ENCODE data around the gene SZT2.

DNA sequence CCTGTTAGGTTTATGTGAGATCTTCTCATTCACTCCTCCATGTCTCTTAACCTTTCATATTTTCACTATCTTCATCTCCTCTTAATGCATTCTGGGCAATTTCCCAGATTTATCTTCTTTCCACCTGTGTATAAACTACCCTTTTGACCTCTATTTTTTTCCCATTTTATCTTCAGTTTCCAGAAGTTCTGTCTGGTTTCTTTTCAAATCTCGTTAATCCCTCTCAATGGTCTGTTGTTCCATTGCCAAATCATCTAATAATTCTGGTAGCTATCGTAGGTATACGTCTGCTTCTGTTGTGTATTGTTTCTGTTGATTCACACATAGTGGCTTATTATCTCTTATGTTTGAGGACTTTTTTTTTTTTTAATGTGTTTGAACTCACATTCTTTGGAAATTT is 89.7 kb downstream of the SZT2 start:
- TF ChIP-seq POLR2A (IDR thresholded peaks at IDR 0.05; ENCODE audit: low read depth, low read length) (no peak), CHD1 (IDR thresholded peaks at IDR 0.05; ENCODE audit: low read depth, low read length) (no peak), RAD21 (IDR thresholded peaks at IDR 0.05; ENCODE audit: low read length) (no peak), SMC3 (IDR thresholded peaks at IDR 0.05; ENCODE audit: low read depth, low read length) (no peak), MXI1 (IDR thresholded peaks at IDR 0.05; ENCODE audit: borderline replicate concordance, low read depth, low read length) (no peak), MAFK (IDR thresholded peaks at IDR 0.05; ENCODE audit: low read depth, low read length) (no peak)
- TF ChIP-seq, protein P1, sequence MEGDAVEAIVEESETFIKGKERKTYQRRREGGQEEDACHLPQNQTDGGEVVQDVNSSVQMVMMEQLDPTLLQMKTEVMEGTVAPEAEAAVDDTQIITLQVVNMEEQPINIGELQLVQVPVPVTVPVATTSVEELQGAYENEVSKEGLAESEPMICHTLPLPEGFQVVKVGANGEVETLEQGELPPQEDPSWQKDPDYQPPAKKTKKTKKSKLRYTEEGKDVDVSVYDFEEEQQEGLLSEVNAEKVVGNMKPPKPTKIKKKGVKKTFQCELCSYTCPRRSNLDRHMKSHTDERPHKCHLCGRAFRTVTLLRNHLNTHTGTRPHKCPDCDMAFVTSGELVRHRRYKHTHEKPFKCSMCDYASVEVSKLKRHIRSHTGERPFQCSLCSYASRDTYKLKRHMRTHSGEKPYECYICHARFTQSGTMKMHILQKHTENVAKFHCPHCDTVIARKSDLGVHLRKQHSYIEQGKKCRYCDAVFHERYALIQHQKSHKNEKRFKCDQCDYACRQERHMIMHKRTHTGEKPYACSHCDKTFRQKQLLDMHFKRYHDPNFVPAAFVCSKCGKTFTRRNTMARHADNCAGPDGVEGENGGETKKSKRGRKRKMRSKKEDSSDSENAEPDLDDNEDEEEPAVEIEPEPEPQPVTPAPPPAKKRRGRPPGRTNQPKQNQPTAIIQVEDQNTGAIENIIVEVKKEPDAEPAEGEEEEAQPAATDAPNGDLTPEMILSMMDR (conservative IDR thresholded peaks at IDR 0.05; ENCODE audit: low read depth, low read length): no peak
- TF ChIP-seq, protein P2, sequence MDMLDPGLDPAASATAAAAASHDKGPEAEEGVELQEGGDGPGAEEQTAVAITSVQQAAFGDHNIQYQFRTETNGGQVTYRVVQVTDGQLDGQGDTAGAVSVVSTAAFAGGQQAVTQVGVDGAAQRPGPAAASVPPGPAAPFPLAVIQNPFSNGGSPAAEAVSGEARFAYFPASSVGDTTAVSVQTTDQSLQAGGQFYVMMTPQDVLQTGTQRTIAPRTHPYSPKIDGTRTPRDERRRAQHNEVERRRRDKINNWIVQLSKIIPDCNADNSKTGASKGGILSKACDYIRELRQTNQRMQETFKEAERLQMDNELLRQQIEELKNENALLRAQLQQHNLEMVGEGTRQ (IDR thresholded peaks at IDR 0.05; ENCODE audit: low read depth, low read length): no peak
- TF ChIP-seq, protein P3, sequence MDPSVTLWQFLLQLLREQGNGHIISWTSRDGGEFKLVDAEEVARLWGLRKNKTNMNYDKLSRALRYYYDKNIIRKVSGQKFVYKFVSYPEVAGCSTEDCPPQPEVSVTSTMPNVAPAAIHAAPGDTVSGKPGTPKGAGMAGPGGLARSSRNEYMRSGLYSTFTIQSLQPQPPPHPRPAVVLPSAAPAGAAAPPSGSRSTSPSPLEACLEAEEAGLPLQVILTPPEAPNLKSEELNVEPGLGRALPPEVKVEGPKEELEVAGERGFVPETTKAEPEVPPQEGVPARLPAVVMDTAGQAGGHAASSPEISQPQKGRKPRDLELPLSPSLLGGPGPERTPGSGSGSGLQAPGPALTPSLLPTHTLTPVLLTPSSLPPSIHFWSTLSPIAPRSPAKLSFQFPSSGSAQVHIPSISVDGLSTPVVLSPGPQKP (IDR thresholded peaks at IDR 0.05; ENCODE audit: borderline replicate concordance, low read depth, low read length): no peak
